ENCODE data around the gene MDH1.

MDH1 gene

GRCh38 chr2:63642946-63643345 is 54.2 kb downstream of the MDH1 start:
- no peak for DNase-seq

GRCh38 chr2:63643486-63643885 is 54.7 kb downstream of the MDH1 start:
- DNase-seq: no peak

GRCh38 chr2:63648632-63649031 is 59.9 kb downstream of the MDH1 start:
- DNase-seq: no peak

DNA sequence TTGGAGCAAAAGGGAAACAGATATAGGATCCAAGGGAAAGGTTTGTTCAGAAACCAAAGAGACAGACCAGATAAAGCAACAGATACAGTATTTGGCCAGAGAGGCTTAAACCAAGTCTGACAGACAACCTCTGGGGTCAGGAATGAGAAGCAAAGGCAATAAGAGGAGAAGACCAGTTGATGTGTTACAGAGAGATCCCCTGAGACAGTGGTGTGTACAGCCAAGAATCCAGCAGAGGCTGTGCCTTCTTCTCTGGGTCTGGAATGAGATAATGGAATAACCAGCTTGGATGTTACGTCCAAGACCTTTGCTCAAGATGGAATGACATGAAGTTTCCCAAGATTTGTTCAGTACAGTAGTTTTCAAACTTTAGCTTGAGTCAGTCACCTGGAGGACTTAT is 61.1 kb downstream of the MDH1 start:
- DNase-seq: no peak

- DNase-seq: no peak
These were observed 62.0 kb downstream of the MDH1 start for GRCh38 chr2:63650756-63651155.

DNA sequence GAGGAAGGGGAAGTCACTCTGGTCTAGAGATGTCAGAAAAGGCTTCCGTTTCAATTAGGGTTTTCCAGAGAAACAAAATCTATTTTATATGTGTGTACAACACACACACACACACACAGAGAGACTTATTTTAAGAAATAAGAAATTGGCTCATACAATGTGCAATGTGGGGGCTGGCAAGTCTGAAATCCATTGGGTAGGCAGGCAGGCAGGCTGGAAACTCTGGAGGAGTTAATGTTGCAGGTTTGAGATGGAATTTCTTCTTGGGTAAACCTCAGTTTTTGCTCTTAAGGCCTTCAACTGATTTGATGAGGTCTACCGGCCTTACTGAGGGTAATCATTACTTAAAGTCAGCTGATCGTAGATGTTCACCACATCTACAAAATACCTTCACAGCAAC is 62.6 kb downstream of the MDH1 start:
- no peak for DNase-seq

GRCh38 chr2:63651861-63652651 is 63.3 kb downstream of the MDH1 start:
- DNase-seq: no peak

DNA sequence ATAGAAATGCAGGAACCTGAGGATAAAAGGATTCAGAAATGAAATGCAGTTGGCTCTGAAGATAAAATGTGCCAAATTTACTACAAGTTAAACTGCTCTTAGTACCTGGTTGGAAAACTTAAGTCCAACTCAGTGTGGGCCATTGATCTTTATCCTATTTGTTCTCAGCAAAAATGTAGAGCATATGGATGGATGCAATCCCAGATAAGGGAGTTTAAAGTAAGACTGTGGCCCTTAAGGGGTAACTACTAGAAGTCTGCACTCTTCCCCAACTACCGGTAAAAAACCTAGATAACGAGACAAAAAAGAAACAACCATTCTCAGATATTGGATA is 63.9 kb downstream of the MDH1 start:
- no peak for DNase-seq

- no peak for DNase-seq
These were observed 66.2 kb downstream of the MDH1 start for GRCh38 chr2:63654959-63655358.

Data from activated naive CD4-positive, alpha-beta T cell (primary cell).